NT2/D1 (cell line): ENCODE results near the gene CMTM5.
"Not testable (repeated sequence)": the region's sequence is repeated elsewhere in the genome, so short reads cannot be mapped to it uniquely, and the experiment has no call there.

ENCODE experiments used
- DNase-seq: peaks from one replicate; pipeline ENCODE4 v3.0.0-alpha.2; 2011; ENCODE audit warnings: low read depth, low spot score
- H3K27me3 ChIP-seq: 2 replicates; pipeline ENCODE4 v1.6.0; 2011; ENCODE audit warnings: mild to moderate bottlenecking; ENCODE audit not compliant: insufficient read length, insufficient read depth
- H3K36me3 ChIP-seq: 2 replicates; pipeline ENCODE4 v1.6.1; 2011; ENCODE audit warnings: mild to moderate bottlenecking, low read length, mixed read lengths; ENCODE audit not compliant: insufficient read depth, insufficient read length
- H3K4me1 ChIP-seq: 2 replicates; pipeline ENCODE4 v1.5.1; 2011; ENCODE audit not compliant: insufficient read depth, insufficient read length
- H3K4me3 ChIP-seq: 2 replicates; pipeline ENCODE4 v1.5.1; 2011; ENCODE audit warnings: low read depth; ENCODE audit not compliant: insufficient read length
- H3K9ac ChIP-seq: 2 replicates; pipeline ENCODE4 v1.6.0; 2011; ENCODE audit warnings: low read depth; ENCODE audit not compliant: insufficient read length
- H3K9me3 ChIP-seq: 2 replicates; pipeline ENCODE4 v1.5.1; 2011; ENCODE audit warnings: mild to moderate bottlenecking, low read length; ENCODE audit not compliant: insufficient read depth
- SUZ12 ChIP-seq: IDR thresholded peaks from 2 replicates; pipeline ENCODE4 v1.6.1; 2011; ENCODE audit not compliant: insufficient read length, insufficient read depth; ENCODE audit errors: extremely low read depth
- YY1 ChIP-seq: IDR thresholded peaks from 2 replicates; pipeline ENCODE4 v1.6.1; 2011; ENCODE audit not compliant: insufficient read length, insufficient read depth
- ZNF274 ChIP-seq: IDR thresholded peaks from 2 replicates; pipeline ENCODE4 v1.6.1; 2011; ENCODE audit warnings: mild to moderate bottlenecking, low read depth, low read length

The CMTM5 gene

DNA sequence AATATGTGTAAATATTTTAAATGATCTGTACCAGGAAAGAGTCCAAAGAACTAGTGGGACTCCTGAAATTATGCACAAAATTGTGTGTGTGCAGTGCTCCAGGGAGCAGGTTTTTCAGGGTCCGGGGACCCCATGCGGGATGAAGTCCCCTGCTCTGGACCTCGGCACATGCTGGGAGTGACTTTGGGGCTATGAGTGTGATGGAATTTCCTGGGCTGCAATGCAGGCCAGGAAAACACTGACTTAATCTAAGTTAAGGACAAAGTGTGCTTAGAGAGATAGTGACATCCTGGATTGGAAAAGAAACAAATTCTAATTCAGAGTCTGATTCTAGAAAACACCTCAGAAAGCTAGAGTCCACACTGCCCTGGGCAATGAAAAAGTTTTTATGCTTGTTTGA, 37.4 kb downstream of the CMTM5 start:
- Histone ChIP-seq H3K9ac (no peak overlapping the region), H3K4me1 (peaks cover 4% of the 10 kb centered on the region), H3K27me3 (no peaks in the 10 kb centered on the region), H3K9me3 (no peaks in the 10 kb centered on the region), H3K4me3 (no peak overlapping the region), H3K36me3 (no peaks in the 10 kb centered on the region)
- no peak for DNase-seq
- TF ChIP-seq ZNF274 (no peak), SUZ12 (no peak), YY1 (no peak)

GRCh38 chr14:23414906-23415820, 38.3 kb downstream of the CMTM5 start:
- Histone ChIP-seq H3K36me3 (no peaks in the 10 kb centered on the region), H3K4me1 (peaks cover 2% of the 10 kb centered on the region), H3K9me3 (no peaks in the 10 kb centered on the region), H3K27me3 (no peaks in the 10 kb centered on the region), H3K4me3 (no peak overlapping the region), H3K9ac (no peak overlapping the region)
- no peak for DNase-seq
- TF ChIP-seq ZNF274 (no peak), SUZ12 (no peak), YY1 (no peak)

GRCh38 chr14:23415821-23416778, 39.3 kb downstream of the CMTM5 start:
- TF ChIP-seq ZNF274 (no peak), SUZ12 (no peak), YY1 (no peak)
- no peak for DNase-seq
- H3K9me3 ChIP-seq, result no peaks in the 10 kb centered on the region
- H3K4me3 ChIP-seq, result no peak overlapping the region
- no peaks in the 10 kb centered on the region for H3K27me3 ChIP-seq
- no peak overlapping the region for H3K9ac ChIP-seq
- no peaks in the 10 kb centered on the region for H3K4me1 ChIP-seq
- H3K36me3 ChIP-seq, result no peaks in the 10 kb centered on the region

GRCh38 chr14:23416801-23417200, 40.0 kb downstream of the CMTM5 start:
- no peak overlapping the region for H3K4me3 ChIP-seq
- no peaks in the 10 kb centered on the region for H3K27me3 ChIP-seq
- no peak overlapping the region for H3K9ac ChIP-seq
- no peaks in the 10 kb centered on the region for H3K36me3 ChIP-seq
- no peaks in the 10 kb centered on the region for H3K4me1 ChIP-seq
- TF ChIP-seq SUZ12 (no peak), ZNF274 (no peak), YY1 (no peak)
- no peaks in the 10 kb centered on the region for H3K9me3 ChIP-seq
- DNase-seq, result no peak

DNA sequence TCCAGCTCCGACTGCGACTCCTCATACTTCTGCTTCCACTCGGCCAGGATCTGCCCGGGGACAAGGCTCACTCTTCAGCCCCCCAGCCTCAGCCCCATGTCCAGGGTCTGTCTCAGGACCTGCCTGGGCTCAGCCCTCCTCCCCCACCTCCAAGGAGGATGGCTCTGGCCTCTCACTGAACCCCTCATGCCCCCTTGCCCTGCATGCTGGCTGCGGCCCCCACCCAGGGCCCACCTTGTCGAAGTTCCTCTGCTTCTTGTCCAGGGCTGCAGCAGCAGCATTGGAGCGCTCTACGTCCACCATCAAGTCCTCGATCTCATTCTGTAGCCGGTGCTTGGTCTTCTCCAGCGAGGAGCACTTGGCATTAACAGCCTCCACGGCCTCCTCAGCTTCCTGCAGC, 40.4 kb downstream of the CMTM5 start:
- H3K36me3 ChIP-seq, H3K4me3 ChIP-seq, H3K4me1 ChIP-seq, H3K9ac ChIP-seq, H3K27me3 ChIP-seq, DNase-seq, H3K9me3 ChIP-seq: not testable (repeated sequence)

DNA sequence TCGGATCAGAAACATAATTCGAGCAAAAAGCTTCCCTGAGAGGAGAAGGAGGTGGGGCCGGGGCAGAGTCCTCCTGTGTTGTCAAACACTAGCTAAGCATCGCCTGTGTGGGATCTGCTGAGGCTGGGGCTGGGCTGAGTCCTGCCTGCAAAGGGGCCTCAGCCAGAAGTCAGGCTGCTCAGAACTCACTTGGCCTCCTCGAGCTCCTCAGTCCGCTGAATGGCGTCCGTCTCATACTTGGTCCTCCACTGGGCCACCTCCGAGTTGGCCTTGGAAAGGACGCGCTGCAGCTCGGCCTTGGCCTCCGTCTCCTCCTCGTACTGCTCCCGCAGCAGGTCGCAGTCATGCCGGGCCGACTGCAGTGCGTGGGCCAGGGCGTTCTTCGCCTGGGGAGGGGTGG, 41.2 kb downstream of the CMTM5 start:
- H3K36me3 ChIP-seq, result no peaks in the 10 kb centered on the region
- H3K27me3 ChIP-seq, result no peaks in the 10 kb centered on the region
- H3K9me3 ChIP-seq, result no peaks in the 10 kb centered on the region
- H3K4me1 ChIP-seq, result no peaks in the 10 kb centered on the region
- no peak overlapping the region for H3K9ac ChIP-seq
- TF ChIP-seq YY1 (no peak), ZNF274 (no peak), SUZ12 (no peak)
- no peak overlapping the region for H3K4me3 ChIP-seq
- no peak for DNase-seq

- H3K36me3 ChIP-seq, H3K4me1 ChIP-seq, H3K9me3 ChIP-seq, H3K27me3 ChIP-seq, DNase-seq, H3K9ac ChIP-seq, H3K4me3 ChIP-seq: not testable (repeated sequence)
Observed at GRCh38 chr14:23419646-23420045, 42.8 kb downstream of the CMTM5 start.
